ENCODE results near the gene NMNAT3.

Gene NMNAT3

DNA sequence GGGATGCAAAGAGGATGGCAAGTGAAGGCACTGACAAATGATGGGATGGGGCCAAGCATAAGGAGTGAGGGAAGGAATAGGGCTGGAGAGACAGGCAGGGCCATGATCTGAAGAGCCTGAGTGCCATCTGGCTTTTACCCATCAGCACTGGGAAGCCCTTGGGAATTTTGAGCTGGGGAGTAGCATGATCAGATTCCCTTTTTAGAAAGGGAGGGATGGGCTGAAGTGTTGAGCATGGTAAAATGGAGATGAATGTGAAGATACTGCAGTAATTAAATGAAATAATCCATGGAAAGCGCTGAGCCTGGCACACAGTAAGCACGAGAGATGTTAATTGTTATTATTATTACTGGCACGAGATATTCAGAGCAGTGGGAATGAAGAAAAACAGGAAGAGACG, 148.1 kb downstream of the NMNAT3 start:
- no peak for TF ChIP-seq CTCF (conservative IDR thresholded peaks at IDR 0.05; ENCODE audit: low read depth, low read length)
- Histone ChIP-seq H3K36me3 (ENCODE audit: insufficient read depth) (no peaks in the 10 kb centered on the region), H3K4me1 (ENCODE audit: low read depth, poor library complexity, severe bottlenecking) (peaks cover 53% of the 10 kb centered on the region), H4K20me1 (ENCODE audit: insufficient read depth) (no peaks in the 10 kb centered on the region), H2AFZ (ENCODE audit: low read depth) (no peak overlapping the region), H3K4me3 (IDR thresholded peaks at IDR 0.05; ENCODE audit: insufficient read depth, low read depth, low read length) (no peak overlapping the region), H3K4me2 (no peak overlapping the region), H3K27ac (no peak overlapping the region), H3K79me2 (ENCODE audit: insufficient read depth, low read depth) (no peaks in the 10 kb centered on the region), H3K9ac (no peak overlapping the region), H3K27me3 (ENCODE audit: insufficient read depth, low read depth) (no peaks in the 10 kb centered on the region)

GRCh38 chr3:139528924-139529323, 148.8 kb downstream of the NMNAT3 start:
- H3K27me3 ChIP-seq (ENCODE audit: insufficient read depth, low read depth), result no peaks in the 10 kb centered on the region
- peaks cover 47% of the 10 kb centered on the region for H3K4me1 ChIP-seq (ENCODE audit: low read depth, poor library complexity, severe bottlenecking)
- no peak for TF ChIP-seq CTCF (conservative IDR thresholded peaks at IDR 0.05; ENCODE audit: low read depth, low read length)
- H2AFZ ChIP-seq (ENCODE audit: low read depth), result no peak overlapping the region
- H4K20me1 ChIP-seq (ENCODE audit: insufficient read depth), result no peaks in the 10 kb centered on the region
- H3K9ac ChIP-seq, result no peak overlapping the region
- H3K27ac ChIP-seq, result no peak overlapping the region
- no peak overlapping the region for H3K4me3 ChIP-seq (IDR thresholded peaks at IDR 0.05; ENCODE audit: insufficient read depth, low read depth, low read length)
- H3K4me2 ChIP-seq, result no peak overlapping the region
- no peaks in the 10 kb centered on the region; the same call in 1 of the 2 replicates for H3K36me3 ChIP-seq (ENCODE audit: insufficient read depth)
- no peaks in the 10 kb centered on the region for H3K79me2 ChIP-seq (ENCODE audit: insufficient read depth, low read depth)

DNA sequence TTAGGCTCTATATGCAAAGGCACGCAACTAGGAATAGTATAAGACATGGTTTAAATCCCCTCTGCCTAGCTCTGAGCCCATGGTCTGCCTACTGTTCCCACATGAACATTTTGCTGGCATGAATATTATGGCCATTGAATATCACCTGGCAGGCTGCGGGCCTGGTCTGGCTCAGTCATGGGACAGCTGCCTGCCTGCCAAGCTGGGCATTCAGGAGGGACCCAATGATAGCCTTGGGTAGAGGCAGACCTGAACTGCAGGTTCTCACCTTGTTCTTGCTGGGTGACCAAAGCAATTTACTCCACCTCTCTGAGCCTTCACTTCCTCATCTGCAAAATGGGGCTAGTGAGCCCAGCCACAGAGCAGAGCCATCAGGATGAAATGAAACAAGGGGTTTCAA, 149.5 kb downstream of the NMNAT3 start:
- H4K20me1 ChIP-seq (ENCODE audit: insufficient read depth), result no peaks in the 10 kb centered on the region
- H2AFZ ChIP-seq (ENCODE audit: low read depth), result no peak overlapping the region
- H3K4me3 ChIP-seq (IDR thresholded peaks at IDR 0.05; ENCODE audit: insufficient read depth, low read depth, low read length), result no peak overlapping the region
- H3K36me3 ChIP-seq (ENCODE audit: insufficient read depth), result no peaks in the 10 kb centered on the region; the same call in 1 of the 2 replicates
- H3K79me2 ChIP-seq (ENCODE audit: insufficient read depth, low read depth), result no peaks in the 10 kb centered on the region
- TF ChIP-seq CTCF (conservative IDR thresholded peaks at IDR 0.05; ENCODE audit: low read depth, low read length), result no peak
- H3K4me1 ChIP-seq (ENCODE audit: low read depth, poor library complexity, severe bottlenecking), result peaks cover 42% of the 10 kb centered on the region
- no peak overlapping the region for H3K27ac ChIP-seq
- H3K27me3 ChIP-seq (ENCODE audit: insufficient read depth, low read depth), result no peaks in the 10 kb centered on the region
- no peak overlapping the region for H3K9ac ChIP-seq
- no peak overlapping the region for H3K4me2 ChIP-seq

DNA sequence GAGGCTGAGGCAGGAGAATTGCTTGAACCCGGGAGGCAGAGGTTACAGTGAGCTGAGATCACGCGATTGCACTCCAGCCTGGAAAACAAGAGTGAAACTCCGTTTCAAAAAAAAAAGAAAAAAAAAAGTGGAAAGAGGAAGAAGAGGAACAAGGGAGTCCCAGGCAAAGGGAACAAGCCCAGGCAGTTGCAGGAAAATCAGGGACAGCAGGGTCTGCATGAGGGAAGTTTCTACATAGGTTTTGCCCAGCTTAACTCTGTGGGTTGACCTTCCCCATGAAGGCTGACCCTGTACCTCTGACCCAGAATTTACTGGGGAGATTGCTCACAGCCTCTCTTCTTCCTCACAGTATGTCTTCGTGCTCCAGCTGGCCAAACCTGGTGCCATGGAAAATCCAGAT, 150.5 kb downstream of the NMNAT3 start:
- H3K79me2 ChIP-seq (ENCODE audit: insufficient read depth, low read depth), result no peaks in the 10 kb centered on the region

More for the DNA sequence above, 150.5 kb downstream of the NMNAT3 start:
- no peak overlapping the region for H3K9ac ChIP-seq
- no peaks in the 10 kb centered on the region for H4K20me1 ChIP-seq (ENCODE audit: insufficient read depth)
- H3K27ac ChIP-seq, result no peak overlapping the region
- H3K4me3 ChIP-seq (IDR thresholded peaks at IDR 0.05; ENCODE audit: insufficient read depth, low read depth, low read length), result no peak overlapping the region
- H3K36me3 ChIP-seq (ENCODE audit: insufficient read depth), result no peaks in the 10 kb centered on the region; the same call in 1 of the 2 replicates
- TF ChIP-seq CTCF (conservative IDR thresholded peaks at IDR 0.05; ENCODE audit: low read depth, low read length), result no peak
- H2AFZ ChIP-seq (ENCODE audit: low read depth), result no peak overlapping the region
- no peak overlapping the region for H3K4me2 ChIP-seq
- no peaks in the 10 kb centered on the region for H3K27me3 ChIP-seq (ENCODE audit: insufficient read depth, low read depth)
- H3K4me1 ChIP-seq (ENCODE audit: low read depth, poor library complexity, severe bottlenecking), result peaks cover 37% of the 10 kb centered on the region
